GM23248 (cell line): ENCODE data around the gene NUP214.
"Not testable (repeated sequence)": the region's sequence is repeated elsewhere in the genome, so short reads cannot be mapped to it uniquely, and the experiment has no call there.

Experiments
- EZH2 ChIP-seq: fragments of 200-600 bp; sonication (generic); IDR thresholded peaks from 2 replicates; pipeline ENCODE4 v1.6.1; 2018; ENCODE audit warnings: antibody characterized with exemption, mild to moderate bottlenecking; ENCODE audit not compliant: insufficient read depth, poor library complexity, severe bottlenecking
- EZH2phosphoT487 ChIP-seq: fragments of 200-600 bp; sonication (generic); IDR thresholded peaks from 2 replicates; pipeline ENCODE4 v1.6.1; 2018; ENCODE audit warnings: antibody characterized with exemption, moderate library complexity, mild to moderate bottlenecking, low read depth; ENCODE audit not compliant: insufficient read depth

- not testable (repeated sequence) for TF ChIP-seq EZH2, EZH2phosphoT487
Observed at GRCh38 chr9:131099845-131100244, 25.5 kb upstream of the NUP214 start.
